HCT116 (cell line): Measurements from ENCODE around the gene DIP2C. TPM values are rescaled to one million over a fixed set of nuclear protein-coding genes. Genes with fewer than 3 reads are reported as not detected.

Source experiments
- ATAC-seq: fragments of 200-7000 bp; cut with Tn5 transposase; 2 replicates; pipeline ENCODE4 v1.9.1; 2020; ENCODE audit warnings: mild to moderate bottlenecking, moderate library complexity
- BruUV-seq: library from RNA; stranded (reverse); fragments of 400-500 nt; replicated peaks from 2 replicates; lab custom pipeline; 2021; lab: Mats Ljungman, UMichigan
- CTCF ChIA-PET: fragments of 300-600 bp; sonication (Branson Sonifier 250); formaldehyde crosslinking; loops from one replicate; lab custom pipeline; 2021; ENCODE audit warnings: antibody characterized with exemption; lab: Charles Lee
- POLR2A ChIA-PET: fragments of 300-600, 350-600 bp; sonication (Branson Sonifier 250); formaldehyde crosslinking; loops from one replicate; lab custom pipeline; 2021; ENCODE audit warnings: antibody characterized with exemption; lab: Charles Lee
- RAD21 ChIA-PET, 2 experiments: fragments of 300-600 bp; sonication (Branson Sonifier 250); formaldehyde crosslinking; loops; one replicate each; lab custom pipeline; 2023; ENCODE audit warnings: low total read pairs in 2 of 2; ENCODE audit not compliant: uncharacterized antibody in 2 of 2, unreplicated experiment in 2 of 2, low non-redundant PET in 1 of 2; lab: Charles Lee
- DNase-seq: peaks from one replicate; pipeline ENCODE4 v3.0.0-alpha.2; 2010; ENCODE audit warnings: low read depth, low spot score
- H2AFZ ChIP-seq: fragments of 200-600 bp; shearing (Covaris generic), sonication (generic); 2 replicates; pipeline ENCODE4 v1.6.1; 2017; ENCODE audit warnings: low read depth, mixed run types, mixed read lengths, antibody characterized with exemption, low read length; ENCODE audit not compliant: poor library complexity, severe bottlenecking
- H3K27ac ChIP-seq: 2 replicates; pipeline ENCODE4 v1.5.1; 2012; ENCODE audit warnings: low read depth, low read length
- H3K27me3 ChIP-seq: fragments of 200-600 bp; sonication (generic); 2 replicates; pipeline ENCODE4 v1.6.1; 2016; ENCODE audit warnings: mixed run types, low read length, mixed read lengths; ENCODE audit not compliant: insufficient read depth
- H3K36me3 ChIP-seq, 2 experiments: fragments of 200-500 bp in 1 of 2; fragments of 200-600 bp in 1 of 2; sonication (Bioruptor generic) in 1 of 2; sonication (generic) in 1 of 2; 2 replicates each; pipeline versions ENCODE4 v1.5.1 to v1.6.1; 2014 to 2016; ENCODE audit warnings: low read length in 2 of 2, inconsistent platforms in 1 of 2, mixed read lengths in 1 of 2, mixed run types in 1 of 2; ENCODE audit not compliant: insufficient read depth in 2 of 2, control insufficient read depth in 1 of 2
- H3K4me1 ChIP-seq, 2 experiments: fragments of 200-600 bp in 1 of 2; sonication (generic) in 1 of 2; 2 replicates each; pipeline versions ENCODE4 v1.5.1 to v1.6.1; 2012 to 2017; ENCODE audit warnings: low read length in 2 of 2, inconsistent platforms in 1 of 2, mild to moderate bottlenecking in 1 of 2, mixed read lengths in 1 of 2, mixed run types in 1 of 2, moderate library complexity in 1 of 2; ENCODE audit not compliant: insufficient read depth in 2 of 2, control insufficient read depth in 1 of 2
- H3K4me2 ChIP-seq: fragments of 200-600 bp; sonication (generic); 2 replicates; pipeline ENCODE4 v1.6.1; 2017; ENCODE audit warnings: mixed run types, low read length, mixed read lengths
- H3K4me3 ChIP-seq, 2 experiments: fragments of 200-600 bp in 1 of 2; sonication (generic) in 1 of 2; replicated peaks in 1 of 2; 2 replicates each; pipeline ENCODE4 v1.5.1; 2011 to 2016; ENCODE audit warnings: low read length in 2 of 2, control low read depth in 1 of 2, low read depth in 1 of 2, mild to moderate bottlenecking in 1 of 2, mixed read lengths in 1 of 2, mixed run types in 1 of 2
- H3K79me2 ChIP-seq: fragments of 200-600 bp; sonication (generic); 2 replicates; pipeline ENCODE4 v1.6.1; 2017; ENCODE audit warnings: mild to moderate bottlenecking, mixed run types, low read length, moderate library complexity, mixed read lengths; ENCODE audit not compliant: insufficient read depth
- H3K9ac ChIP-seq: fragments of 200-600 bp; sonication (generic); 2 replicates; pipeline ENCODE4 v1.6.1; 2016; ENCODE audit warnings: low read length, mixed read lengths
- H3K9me2 ChIP-seq: fragments of 200-600 bp; sonication (generic), shearing (Covaris generic); 2 replicates; pipeline ENCODE4 v1.6.1; 2017; ENCODE audit warnings: mixed run types, mild to moderate bottlenecking, moderate library complexity; ENCODE audit not compliant: insufficient read depth
- H3K9me3 ChIP-seq, 2 experiments: fragments of 200-500 bp in 1 of 2; fragments of 200-600 bp in 1 of 2; sonication (Bioruptor generic) in 1 of 2; sonication (generic) in 1 of 2; 2 replicates each; pipeline ENCODE4 v1.6.1; 2014 to 2017; ENCODE audit warnings: low read length in 2 of 2, mixed read lengths in 2 of 2, inconsistent platforms in 1 of 2, low read depth in 1 of 2, mild to moderate bottlenecking in 1 of 2, mixed run types in 1 of 2, moderate library complexity in 1 of 2; ENCODE audit not compliant: control insufficient read depth in 1 of 2, insufficient read depth in 1 of 2
- H4K20me1 ChIP-seq: fragments of 200-600 bp; sonication (generic), shearing (Covaris generic); 2 replicates; pipeline ENCODE4 v1.6.1; 2017; ENCODE audit warnings: mixed run types, mild to moderate bottlenecking, moderate library complexity; ENCODE audit not compliant: insufficient read depth
- ATF3 ChIP-seq: IDR thresholded peaks from 2 replicates; pipeline ENCODE4 v1.6.1; 2012
- CTCF ChIP-seq, 3 experiments: fragments of 200-600 bp in 1 of 3; sonication (generic) in 1 of 3; IDR thresholded peaks in 2 of 3; conservative IDR thresholded peaks in 1 of 3; 2 replicates each; pipeline ENCODE4 v1.5.1; 2012 to 2017; ENCODE audit warnings: low read depth in 2 of 3, low read length in 2 of 3, antibody characterized with exemption in 1 of 3, borderline replicate concordance in 1 of 3, control low read depth in 1 of 3, mild to moderate bottlenecking in 1 of 3, mixed read lengths in 1 of 3, mixed run types in 1 of 3, moderate library complexity in 1 of 3; ENCODE audit not compliant: insufficient read depth in 1 of 3
- EGR1 ChIP-seq: IDR thresholded peaks from 2 replicates; pipeline ENCODE4 v1.6.1; 2012; ENCODE audit warnings: low read depth
- ELF1 ChIP-seq: IDR thresholded peaks from 2 replicates; pipeline ENCODE4 v1.6.1; 2012; ENCODE audit warnings: low read depth, borderline replicate concordance
- EZH2 ChIP-seq: fragments of 200-600 bp; sonication (generic); IDR thresholded peaks from 2 replicates; pipeline ENCODE4 v1.6.1; 2017; ENCODE audit warnings: antibody characterized with exemption, mixed run types
- JUND ChIP-seq: IDR thresholded peaks from 2 replicates; pipeline ENCODE4 v1.6.1; 2012
- MAX ChIP-seq: IDR thresholded peaks from 2 replicates; pipeline ENCODE4 v1.6.1; 2012
- POLR2A ChIP-seq: IDR thresholded peaks from 2 replicates; pipeline ENCODE4 v1.7.0; 2011; ENCODE audit warnings: borderline replicate concordance; ENCODE audit not compliant: insufficient read depth, insufficient read length; ENCODE audit errors: extremely low read depth
- SIN3A ChIP-seq: IDR thresholded peaks from 2 replicates; pipeline ENCODE4 v1.6.1; 2012; ENCODE audit warnings: low read depth
- SRF ChIP-seq: IDR thresholded peaks from 2 replicates; pipeline ENCODE4 v1.6.1; 2012; ENCODE audit warnings: low read depth
- TCF7L2 ChIP-seq: IDR thresholded peaks from 2 replicates; pipeline ENCODE4 v1.7.0; 2011; ENCODE audit warnings: borderline replicate concordance, inconsistent platforms; ENCODE audit not compliant: insufficient read depth, insufficient read length; ENCODE audit errors: extremely low read depth
- YY1 ChIP-seq: IDR thresholded peaks from 2 replicates; pipeline ENCODE4 v1.6.1; 2011; ENCODE audit warnings: low read length, low read depth, moderate library complexity, mild to moderate bottlenecking; ENCODE audit not compliant: insufficient replicate concordance; ENCODE audit errors: extremely low read depth
- ZNF274 ChIP-seq: fragments of 200-500 bp; sonication (Bioruptor generic); IDR thresholded peaks from 2 replicates; pipeline ENCODE4 v1.6.1; 2014; ENCODE audit warnings: mild to moderate bottlenecking, low read depth, low read length, inconsistent platforms
- intact Hi-C: fragments of 100-400 bp; cut with micrococcal nuclease; formaldehyde crosslinking; loops from 2 replicates; pipeline ENCODE4 v1.10.0; 2022
- total RNA-seq: library from RNA; stranded (reverse); gene quantifications from one replicate; pipeline ENCODE4 v1.2.1, GENCODE V29; 2021; ENCODE audit not compliant: unreplicated experiment

Gene DIP2C
- total RNA-seq, 1 experiment from 2014 or later: 15.4 TPM

GRCh38 chr10:493391-494148 lies 195.9 kb downstream of the DIP2C start:
- CTCF ChIA-PET: no interaction called here
- TF ChIP-seq JUND (no peak), ELF1 (no peak), EGR1 (no peak), TCF7L2 (no peak), ATF3 (no peak), SRF (no peak), EZH2 (no peak), POLR2A (no peak), SIN3A (no peak), ZNF274 (no peak), CTCF (IDR thresholded peaks at IDR 0.05 in 2 of 3, conservative IDR thresholded peaks at IDR 0.05 in 1 of 3; ENCODE audit: borderline replicate concordance in 1 of 3, insufficient read depth in 1 of 3, low read depth in 2 of 3, low read length in 2 of 3) (no peak), MAX (no peak), YY1 (no peak)

More at GRCh38 chr10:493391-494148, 195.9 kb downstream of the DIP2C start:
- Histone ChIP-seq H3K9me2 (no peaks in the 10 kb centered on the region), H3K4me1 (no peaks in the 10 kb centered on the region), H3K9me3 (no peaks in the 10 kb centered on the region), H3K27ac (no peak overlapping the region), H3K4me3 (no peak overlapping the region), H3K4me2 (no peak overlapping the region), H2AFZ (no peak overlapping the region), H3K79me2 (no peaks in the 10 kb centered on the region), H3K27me3 (no peaks in the 10 kb centered on the region), H4K20me1 (no peaks in the 10 kb centered on the region), H3K36me3 (no peaks in the 10 kb centered on the region), H3K9ac (no peak overlapping the region)
- BruUV-seq: no TSS peak
- DNase-seq (no peak), ATAC-seq (no peak)
- POLR2A ChIA-PET: no interaction called here
- RAD21 ChIA-PET: no interaction called here
- intact Hi-C loops: no loop called here
